SH-SY5Y (cell line): Measurements from ENCODE around the gene SCN9A.

ENCODE experiments used
- GATA2 ChIP-seq: IDR thresholded peaks from 2 replicates; pipeline ENCODE4 v1.6.1; 2011; ENCODE audit warnings: mild to moderate bottlenecking, low read depth, low read length
- GATA3 ChIP-seq: IDR thresholded peaks from 2 replicates; pipeline ENCODE4 v1.6.1; 2011; ENCODE audit warnings: low read depth, mild to moderate bottlenecking, low read length, moderate library complexity

DNA sequence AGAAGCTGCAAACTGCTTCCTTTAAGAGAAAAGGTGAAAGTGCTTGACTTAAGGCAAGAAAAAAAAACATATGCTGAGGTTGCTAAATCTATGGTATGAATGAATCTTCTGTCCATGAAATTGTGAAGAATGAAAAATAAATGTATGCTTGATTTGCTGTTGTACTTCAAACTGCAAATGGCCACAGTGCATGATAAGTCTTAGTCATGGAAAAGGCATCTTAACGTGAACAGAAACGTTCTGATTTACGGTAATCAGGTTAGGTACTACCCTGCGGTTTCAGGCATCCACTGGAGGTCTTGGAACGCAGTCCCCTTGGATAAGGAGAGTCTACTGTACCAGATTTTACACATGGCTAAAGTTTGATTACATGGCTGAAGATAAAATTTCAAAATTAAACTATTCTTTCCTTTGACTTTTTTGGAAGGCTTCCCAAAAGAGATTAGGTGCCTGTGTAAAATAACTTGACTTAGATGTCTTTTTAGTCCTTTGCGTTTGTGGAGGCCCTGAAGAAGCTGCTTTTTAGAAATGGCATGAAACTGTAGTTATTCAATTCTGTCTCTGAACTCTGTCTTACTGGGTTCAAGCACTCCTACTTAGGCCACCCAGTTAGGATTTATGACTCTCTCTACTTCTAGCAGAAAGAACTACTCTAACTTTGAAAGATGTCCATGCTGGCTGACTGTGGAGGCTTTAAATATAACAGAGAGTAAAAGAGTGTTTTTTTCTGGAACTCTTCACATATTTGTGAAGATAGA lies 35.9 kb upstream of the SCN9A start:
- TF ChIP-seq GATA3 = no peak
- TF ChIP-seq GATA2 = no peak
